Hepatocyte (in vitro differentiated cells): Measurements from ENCODE around the gene AOPEP.

Source experiments
- EZH2 ChIP-seq: fragments of 200-600 bp; sonication (generic); IDR thresholded peaks from 2 replicates; pipeline ENCODE4 v1.6.1; 2016; ENCODE audit warnings: antibody characterized with exemption, mild to moderate bottlenecking, borderline replicate concordance
- TF ChIP-seq, protein P1 (sequence below): fragments of 200-600 bp; sonication (generic); IDR thresholded peaks from 2 replicates; pipeline ENCODE4 v1.5.1; 2016; ENCODE audit warnings: antibody characterized with exemption, mild to moderate bottlenecking; ENCODE audit not compliant: poor library complexity

DNA sequence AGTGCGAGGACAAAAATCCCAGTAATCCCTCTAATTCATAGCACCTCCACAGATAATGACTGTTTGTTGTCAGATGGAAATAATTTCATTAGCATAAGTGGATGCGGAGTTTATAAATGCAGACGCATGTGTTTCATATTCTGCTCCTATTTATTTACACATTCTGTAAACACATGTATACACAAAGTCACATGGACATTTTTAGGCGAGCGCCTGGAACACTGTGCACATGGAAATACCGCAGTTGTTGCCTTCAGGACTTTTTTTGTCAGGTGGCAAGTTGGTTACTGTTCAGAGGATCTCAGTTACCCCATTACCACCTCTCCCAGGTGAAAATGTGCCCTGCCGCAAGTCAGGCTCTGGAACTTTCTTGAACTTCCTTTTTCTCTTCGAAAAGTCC, 46.9 kb upstream of the AOPEP start:
- TF ChIP-seq, protein P1, sequence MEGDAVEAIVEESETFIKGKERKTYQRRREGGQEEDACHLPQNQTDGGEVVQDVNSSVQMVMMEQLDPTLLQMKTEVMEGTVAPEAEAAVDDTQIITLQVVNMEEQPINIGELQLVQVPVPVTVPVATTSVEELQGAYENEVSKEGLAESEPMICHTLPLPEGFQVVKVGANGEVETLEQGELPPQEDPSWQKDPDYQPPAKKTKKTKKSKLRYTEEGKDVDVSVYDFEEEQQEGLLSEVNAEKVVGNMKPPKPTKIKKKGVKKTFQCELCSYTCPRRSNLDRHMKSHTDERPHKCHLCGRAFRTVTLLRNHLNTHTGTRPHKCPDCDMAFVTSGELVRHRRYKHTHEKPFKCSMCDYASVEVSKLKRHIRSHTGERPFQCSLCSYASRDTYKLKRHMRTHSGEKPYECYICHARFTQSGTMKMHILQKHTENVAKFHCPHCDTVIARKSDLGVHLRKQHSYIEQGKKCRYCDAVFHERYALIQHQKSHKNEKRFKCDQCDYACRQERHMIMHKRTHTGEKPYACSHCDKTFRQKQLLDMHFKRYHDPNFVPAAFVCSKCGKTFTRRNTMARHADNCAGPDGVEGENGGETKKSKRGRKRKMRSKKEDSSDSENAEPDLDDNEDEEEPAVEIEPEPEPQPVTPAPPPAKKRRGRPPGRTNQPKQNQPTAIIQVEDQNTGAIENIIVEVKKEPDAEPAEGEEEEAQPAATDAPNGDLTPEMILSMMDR: no peak
- TF ChIP-seq EZH2: no peak
